Ovary (tissue), 3 donors: ENCODE data around the gene BEAN1.

Experiments used
- CTCF ChIP-seq, 3 donors: fragments of 450-650 bp in 2 of 3; fragments of 200-600 bp in 1 of 3; IDR thresholded peaks; one replicate each; pipeline versions ENCODE4 v1.5.1 to v1.8.0; 2016 to 2022; ENCODE audit warnings: antibody characterized with exemption in 3 of 3, mild to moderate bottlenecking in 1 of 3
- POLR2A ChIP-seq: fragments of 450-650 bp; IDR thresholded peaks from one replicate; pipeline ENCODE4 v1.6.1; 2017; ENCODE audit warnings: antibody characterized with exemption, mild to moderate bottlenecking, moderate library complexity
- donor health status: DM: no; HTN: no; CAD: no.

DNA sequence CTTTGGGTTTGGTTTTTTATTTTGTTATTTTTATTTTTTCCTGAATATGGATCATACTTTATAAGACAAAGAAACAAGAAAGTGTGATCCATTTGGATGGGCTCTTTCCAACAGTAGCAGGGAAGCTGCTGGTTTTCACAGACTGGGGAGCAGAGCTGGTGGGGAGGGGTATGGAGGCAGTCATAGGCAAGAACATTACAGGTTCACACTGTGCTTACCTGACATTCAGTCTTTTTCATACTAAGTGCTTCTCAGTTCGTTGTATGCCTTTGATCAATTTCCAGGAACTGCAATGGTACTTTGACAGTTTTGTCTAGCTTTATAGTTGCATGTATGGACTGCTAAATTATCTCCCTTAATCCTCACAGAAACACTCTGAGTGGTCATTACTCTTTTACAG is 27.7 kb downstream of the BEAN1 start:
- TF ChIP-seq CTCF (IDR thresholded peaks at IDR 0.05): no peak
- no peak for TF ChIP-seq POLR2A
